ENCODE results near the gene ADIPOQ.
A peak's percentile ranks its signal among the peaks of the same experiment; 100 is the strongest.
"Not testable (repeated sequence)": the region's sequence is repeated elsewhere in the genome, so short reads cannot be mapped to it uniquely, and the experiment has no call there.

Gene ADIPOQ

DNA sequence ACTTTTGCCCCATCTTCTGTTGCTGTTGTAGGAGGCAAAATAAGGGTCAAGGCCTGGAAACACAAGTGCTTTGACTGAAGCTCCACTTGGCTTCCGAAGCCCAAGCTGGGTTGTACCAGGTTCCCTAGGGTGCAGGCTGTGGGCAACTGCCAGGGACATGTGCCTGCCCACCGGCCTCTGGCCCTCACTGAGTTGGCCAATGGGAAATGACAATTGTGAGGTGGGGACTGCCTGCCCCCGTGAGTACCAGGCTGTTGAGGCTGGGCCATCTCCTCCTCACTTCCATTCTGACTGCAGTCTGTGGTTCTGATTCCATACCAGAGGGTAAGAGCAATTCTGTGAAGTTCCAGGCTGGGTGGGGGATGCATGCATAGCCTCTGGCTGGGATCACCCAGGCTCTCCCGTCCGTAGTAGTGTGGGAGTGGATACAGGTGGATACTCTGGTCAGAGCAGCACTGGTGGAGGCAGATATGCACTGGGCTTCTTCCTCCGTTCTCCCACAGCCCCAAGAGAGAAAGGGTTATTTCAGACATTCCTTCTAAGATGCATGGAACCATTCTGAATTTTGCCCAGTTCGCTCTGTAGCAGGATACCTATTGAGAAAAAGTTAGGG is at the start of gene ADIPOQ:
Gene ADIPOQ, plus strand, starts transcription at position 285 of the 613 bp plus-strand sequence. CDS start 10,349 bp downstream, outside the sequence.
- DNase-seq, result no peak

DNA sequence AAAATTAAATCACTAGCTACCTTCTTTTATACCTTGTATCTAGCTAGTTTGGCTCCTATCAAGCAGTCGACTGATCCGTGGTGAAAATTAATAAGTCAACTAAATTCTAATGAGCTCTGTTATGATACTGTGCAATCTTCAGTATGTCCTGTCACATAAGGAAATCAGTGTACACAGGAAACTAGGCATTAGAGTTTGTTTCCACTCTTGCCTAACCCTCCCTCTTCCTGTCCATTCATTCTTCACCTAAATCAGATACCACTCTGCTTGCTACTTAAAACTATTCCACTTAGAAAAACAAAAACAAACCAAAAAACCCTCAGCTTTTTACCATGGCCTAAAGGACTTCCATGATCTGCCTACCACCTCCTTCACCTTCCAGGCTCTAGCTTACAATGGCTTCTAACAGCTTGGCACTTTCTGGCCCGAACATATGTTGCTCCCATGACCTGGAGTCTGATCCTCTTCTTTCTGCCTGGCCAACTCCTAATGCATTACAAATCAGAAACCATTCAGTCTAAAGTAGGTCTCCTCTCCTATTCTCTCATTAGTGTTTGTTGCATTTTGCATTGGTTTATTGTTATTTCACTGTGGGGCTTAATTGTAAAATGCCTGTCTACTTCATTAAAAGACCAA is 44.2 kb upstream of the ADIPOQ start:
- DNase-seq, result no peak

DNA sequence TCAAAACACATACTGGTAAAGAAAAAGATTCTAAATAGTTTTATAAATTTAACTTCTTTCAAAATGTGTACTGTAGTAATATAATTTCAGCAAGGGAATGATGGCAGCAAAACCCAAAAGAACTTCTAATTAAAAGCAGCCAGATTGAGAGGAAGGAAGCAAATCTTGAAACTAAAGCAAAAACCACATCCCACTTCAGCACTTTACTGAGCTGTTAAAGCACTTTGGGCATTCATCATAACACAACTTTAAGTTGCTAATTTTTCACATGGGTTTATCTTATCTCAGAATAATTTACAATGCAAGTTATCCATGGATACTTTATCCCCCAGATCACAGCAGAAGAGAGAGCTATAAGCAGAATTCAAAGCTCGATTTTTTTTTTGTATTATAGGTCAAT is 42.2 kb upstream of the ADIPOQ start:
- no peak for DNase-seq

GRCh38 chr3:186802701-186803100 is 39.8 kb upstream of the ADIPOQ start:
- no peak for DNase-seq

GRCh38 chr3:186803447-186803846 is 39.1 kb upstream of the ADIPOQ start:
- DNase-seq, result not testable (repeated sequence)

DNA sequence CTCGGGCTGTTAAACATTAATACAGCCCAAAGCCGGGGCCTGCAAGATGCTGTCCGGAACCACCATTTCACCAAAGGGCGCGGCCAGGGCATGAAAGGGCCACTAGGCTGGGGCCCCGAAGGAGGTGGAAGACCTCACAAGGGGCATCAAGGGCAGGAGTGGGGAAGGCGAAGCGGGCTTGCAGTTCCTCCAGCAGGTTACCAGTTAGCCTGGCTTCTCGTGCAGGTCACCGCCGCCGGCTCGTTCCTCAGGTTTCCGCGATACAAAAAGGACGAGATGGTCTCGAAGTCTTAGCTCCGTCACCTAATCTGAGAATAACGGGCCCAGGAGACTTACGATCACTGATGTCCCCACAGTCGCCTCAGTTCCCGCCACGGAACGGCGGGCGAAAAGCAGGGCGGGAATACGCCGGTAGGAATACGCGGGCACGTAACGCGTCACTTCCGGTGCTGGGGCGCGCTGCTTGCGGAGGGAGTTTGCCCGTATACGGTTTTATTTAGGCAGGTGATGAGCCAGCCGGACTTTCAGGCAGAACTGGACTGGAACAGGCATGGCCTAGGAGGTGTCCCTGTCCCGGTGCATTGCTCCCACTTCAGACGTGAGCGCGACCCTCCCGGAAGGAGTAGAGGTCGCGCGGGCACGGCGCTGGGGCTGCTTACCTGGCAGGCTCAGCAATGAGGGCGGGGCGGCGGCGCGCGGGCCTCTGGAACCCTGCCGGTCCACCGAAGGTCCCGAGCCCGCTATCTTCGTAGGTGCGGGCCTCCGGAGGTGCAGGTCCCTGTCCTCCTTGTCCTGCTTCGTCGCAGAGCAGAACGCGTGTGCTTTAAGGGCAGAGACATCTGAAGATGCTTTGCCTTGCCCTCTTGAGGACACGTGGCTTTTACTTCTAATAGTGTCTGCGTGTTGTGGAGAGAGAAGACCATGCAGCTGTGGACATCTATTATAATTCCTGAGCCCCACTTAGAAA is 36.1 kb upstream of the ADIPOQ start, which contains the start of gene RFC4:
Gene RFC4, minus strand, starts transcription at position 394 of the 967 bp plus-strand sequence. CDS start 1,769 bp downstream, outside the sequence.
- DNase-seq, result peak; percentile 79

DNA sequence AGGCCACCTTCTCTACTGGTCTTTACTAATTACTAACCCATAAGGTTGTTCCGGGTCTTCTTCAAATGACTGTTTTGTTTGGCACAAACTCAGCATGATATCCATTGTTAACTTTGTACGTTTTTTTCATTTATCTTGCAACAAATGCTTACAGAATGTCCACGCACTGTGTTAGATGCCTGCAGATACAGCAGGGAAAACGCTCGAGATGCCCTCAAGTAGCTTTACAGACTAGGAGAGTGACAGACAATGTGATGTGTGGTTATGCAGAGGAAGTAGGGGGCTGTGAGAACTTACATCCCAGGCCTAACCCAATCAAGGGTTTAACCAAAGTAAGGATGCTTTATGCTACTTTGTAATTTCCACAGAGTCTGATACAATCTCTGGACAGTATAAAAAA is 35.3 kb upstream of the ADIPOQ start:
- no peak for DNase-seq

GRCh38 chr3:186810336-186810996 is 32.0 kb upstream of the ADIPOQ start:
- DNase-seq, result no peak

GRCh38 chr3:186811313-186811712 is 31.2 kb upstream of the ADIPOQ start:
- not testable (repeated sequence) for DNase-seq

- no peak for DNase-seq
These were observed 28.4 kb upstream of the ADIPOQ start for GRCh38 chr3:186814100-186814499.

DNA sequence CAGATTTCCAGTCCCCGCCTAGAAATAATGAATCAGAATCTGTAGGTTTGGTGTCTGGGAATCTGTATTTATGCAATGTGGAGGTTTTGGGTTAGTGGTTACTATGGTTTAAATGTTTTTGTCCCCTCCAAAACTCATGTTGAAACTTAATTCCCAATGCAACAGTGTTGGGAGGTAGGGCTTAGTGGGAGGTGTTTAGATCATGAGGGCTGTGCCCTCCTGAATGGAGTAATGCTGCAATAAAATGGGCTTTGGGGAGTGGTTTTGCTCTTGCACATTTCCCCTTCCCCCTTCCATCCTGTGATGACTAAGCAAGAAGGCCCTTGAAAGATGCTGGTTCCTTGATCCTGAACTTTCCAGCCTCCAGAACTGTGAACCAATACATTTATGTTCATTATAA is 27.1 kb upstream of the ADIPOQ start:
- no peak for DNase-seq

DNA sequence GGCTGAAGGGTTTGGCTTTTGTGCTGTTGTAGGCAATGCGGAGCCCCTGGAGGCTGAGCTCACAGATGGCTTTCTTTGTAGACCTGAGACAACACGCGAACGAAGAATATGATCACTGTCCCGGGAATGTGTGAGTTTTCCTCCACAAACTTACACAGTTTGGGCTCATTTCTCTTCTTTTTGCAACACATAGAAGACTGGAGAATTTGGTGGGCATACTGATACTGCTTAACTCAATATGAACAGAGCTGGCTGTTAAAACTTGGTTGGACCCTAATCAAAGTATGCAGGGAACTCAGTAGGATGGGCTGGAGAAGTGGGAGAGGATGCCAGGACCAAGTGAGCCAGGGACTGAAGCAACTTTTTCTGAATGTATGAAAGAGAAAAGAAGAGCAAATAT is 24.0 kb upstream of the ADIPOQ start:
- no peak for DNase-seq

DNA sequence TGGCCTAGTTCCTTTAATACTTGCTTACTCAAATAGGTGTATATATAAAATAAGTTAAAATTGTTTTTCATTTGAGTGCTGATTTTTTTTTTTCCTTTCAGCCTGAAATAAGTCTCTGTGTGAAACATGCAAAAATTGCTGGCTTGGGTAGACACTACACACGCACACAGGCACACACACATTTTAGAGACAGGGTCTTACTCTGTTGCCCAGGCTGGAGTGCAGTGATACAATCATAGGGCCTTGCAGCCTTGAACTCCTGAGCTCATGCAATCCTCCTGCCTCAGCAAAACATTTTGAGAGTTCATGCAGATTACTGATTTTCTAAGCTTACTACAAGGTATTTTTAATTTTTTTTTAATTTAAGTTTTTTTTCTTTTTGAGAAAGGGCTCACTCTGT is 23.6 kb upstream of the ADIPOQ start:
- no peak for DNase-seq

GRCh38 chr3:186821429-186822387 is 20.8 kb upstream of the ADIPOQ start:
- DNase-seq, result no peak

GRCh38 chr3:186822388-186822759 is 20.1 kb upstream of the ADIPOQ start:
- DNase-seq, result not testable (repeated sequence)

GRCh38 chr3:186823386-186823785 is 19.1 kb upstream of the ADIPOQ start:
- no peak for DNase-seq

- DNase-seq, result no peak
These were observed 17.9 kb upstream of the ADIPOQ start for GRCh38 chr3:186824430-186825139.

- peak in 1 of 2 experiments; percentile 33 for DNase-seq
These were observed 17.2 kb upstream of the ADIPOQ start for GRCh38 chr3:186825294-186825821.

DNA sequence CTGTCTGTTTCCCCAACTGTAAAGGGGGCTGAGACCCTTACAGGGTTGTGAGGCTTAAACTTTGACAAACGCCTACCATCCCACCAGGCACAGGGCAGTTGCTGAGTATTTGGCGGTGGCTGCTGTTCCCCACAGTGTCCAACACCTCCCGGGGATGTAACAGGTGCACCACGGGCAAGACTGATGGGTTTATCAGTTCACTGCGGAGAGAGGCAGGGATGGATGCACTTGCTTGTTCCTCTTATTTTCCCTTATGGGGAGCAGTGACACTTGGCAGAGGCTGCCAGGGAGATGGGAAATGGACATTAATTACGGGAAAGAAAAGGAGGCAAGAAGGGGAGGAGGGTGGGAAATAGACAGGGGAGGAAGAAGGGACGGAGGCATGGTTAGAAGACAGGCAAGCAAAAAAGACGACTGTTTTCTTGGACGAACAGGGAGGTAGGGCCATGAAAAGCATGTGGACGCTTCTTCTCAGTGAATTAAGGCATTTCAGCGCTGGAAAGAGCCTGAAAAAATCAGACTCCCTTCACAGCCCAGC is 16.6 kb upstream of the ADIPOQ start:
- no peak for DNase-seq

DNA sequence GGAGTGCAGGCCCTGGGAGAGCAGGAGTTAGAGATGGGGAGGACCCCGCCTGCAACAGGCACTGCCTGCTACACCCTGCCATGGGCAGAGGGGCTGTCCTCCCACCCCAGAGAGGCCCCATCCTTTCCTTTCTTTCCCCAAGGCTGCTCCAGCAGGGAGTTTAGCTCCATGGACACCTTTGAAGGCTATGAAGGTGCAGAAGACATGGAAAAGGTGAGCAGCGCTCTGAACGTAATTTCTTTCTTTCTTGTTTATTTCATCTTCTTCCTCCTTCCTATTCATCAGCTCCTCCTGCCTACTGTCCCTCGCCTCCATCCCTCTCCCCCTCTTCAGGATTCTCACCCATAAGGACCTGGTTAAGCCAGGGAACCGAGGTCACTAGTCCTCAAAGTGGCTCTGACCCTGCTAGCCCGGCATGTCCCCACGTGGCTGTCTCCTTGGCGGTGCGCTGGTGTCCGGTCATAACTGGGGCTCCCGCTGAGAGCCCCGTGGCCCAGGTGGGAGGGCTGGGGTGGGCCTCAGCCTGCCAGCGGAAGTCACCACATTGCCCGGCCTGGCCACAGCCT is 16.0 kb upstream of the ADIPOQ start:
- no peak for DNase-seq

Measured in activated CD4-positive, alpha-beta T cell treated with anti-CD3 and anti-CD28 coated beads, Interleukin-2, amount 50 U/mL, for 4 hours (primary cell).